Activated T-helper 2 cell treated with anti-CD3 and anti-CD28 coated beads, Interferon-gamma antibody, Interleukin-2, Interleukin-4, amounts not matched to agents 10 μg/mL and 5 μg/mL and 100 μg/mL, durations not matched to agents 14 hours and 24 hours and 36 hours (primary cell): ENCODE data around the gene PANX1. TPM values are rescaled to one million over a fixed set of nuclear protein-coding genes. Genes with fewer than 3 reads are reported as not detected.
A peak's percentile ranks its signal among the peaks of the same experiment; 100 is the strongest.
"Not testable (repeated sequence)": the region's sequence is repeated elsewhere in the genome, so short reads cannot be mapped to it uniquely, and the experiment has no call there.

Experiments
- DNase-seq: peaks from one replicate; pipeline ENCODE4 v3.0.0; 2021; ENCODE audit warnings: low spot score
- H3K27ac Mint-ChIP-seq: one replicate; pipeline ENCODE4 v1.8.0; 2021; ENCODE audit warnings: mixed read lengths
- H3K27me3 Mint-ChIP-seq: one replicate; pipeline ENCODE4 v1.8.0; 2021; ENCODE audit warnings: low read depth, mixed read lengths
- H3K36me3 Mint-ChIP-seq: one replicate; pipeline ENCODE4 v1.8.0; 2021; ENCODE audit warnings: low read depth, mixed read lengths
- H3K4me1 Mint-ChIP-seq: one replicate; pipeline ENCODE4 v1.8.0; 2021; ENCODE audit warnings: low read depth, mixed read lengths
- H3K4me3 Mint-ChIP-seq: one replicate; pipeline ENCODE4 v1.8.0; 2021; ENCODE audit warnings: low read depth, mild to moderate bottlenecking, moderate library complexity, mixed read lengths
- H3K9me3 Mint-ChIP-seq: one replicate; pipeline ENCODE4 v1.8.0; 2021; ENCODE audit warnings: mixed read lengths
- intact Hi-C: fragments of 100-400 bp; cut with micrococcal nuclease; formaldehyde crosslinking; loops from one replicate; pipeline ENCODE4 v1.15.1; 2023
- total RNA-seq: library from RNA; stranded (reverse); gene quantifications from 2 replicates; pipeline ENCODE4 v1.2.3, GENCODE V29; 2022

The PANX1 gene
- total RNA-seq, 1 donor from 2014 or later = 20.0 TPM

- no peaks in the 10 kb centered on the region for H3K36me3 Mint-ChIP-seq
- DNase-seq = no peak
- H3K4me3 Mint-ChIP-seq = no peak overlapping the region
- H3K9me3 Mint-ChIP-seq = no peaks in the 10 kb centered on the region
- no peak overlapping the region for H3K27ac Mint-ChIP-seq
- H3K27me3 Mint-ChIP-seq = peaks cover 8% of the 10 kb centered on the region
- no peaks in the 10 kb centered on the region for H3K4me1 Mint-ChIP-seq
- intact Hi-C loops = no loop called here
Observed at GRCh38 chr11:94112206-94112953, 16.3 kb upstream of the PANX1 start.

- Mint-ChIP-seq H3K4me1 (no peaks in the 10 kb centered on the region), H3K9me3 (no peaks in the 10 kb centered on the region), H3K27ac (no peak overlapping the region), H3K27me3 (peaks cover 7% of the 10 kb centered on the region), H3K4me3 (no peak overlapping the region), H3K36me3 (no peaks in the 10 kb centered on the region)
- DNase-seq = no peak
- intact Hi-C loops = no loop called here
Observed at GRCh38 chr11:94117197-94117574, 11.5 kb upstream of the PANX1 start.

GRCh38 chr11:94117871-94118270 is 10.8 kb upstream of the PANX1 start:
- no peaks in the 10 kb centered on the region for H3K9me3 Mint-ChIP-seq
- H3K4me3 Mint-ChIP-seq = no peak overlapping the region
- no peak overlapping the region for H3K27ac Mint-ChIP-seq
- no peaks in the 10 kb centered on the region for H3K4me1 Mint-ChIP-seq
- DNase-seq = no peak
- intact Hi-C loops = no loop called here
- no peaks in the 10 kb centered on the region for H3K36me3 Mint-ChIP-seq
- H3K27me3 Mint-ChIP-seq = peaks cover 3% of the 10 kb centered on the region

GRCh38 chr11:94119676-94120075 is 9.0 kb upstream of the PANX1 start:
- H3K4me3 Mint-ChIP-seq, intact Hi-C loops, DNase-seq, H3K4me1 Mint-ChIP-seq, H3K9me3 Mint-ChIP-seq, H3K36me3 Mint-ChIP-seq, H3K27ac Mint-ChIP-seq, H3K27me3 Mint-ChIP-seq: not testable (repeated sequence)

GRCh38 chr11:94120516-94120915 is 8.1 kb upstream of the PANX1 start:
- H3K27ac Mint-ChIP-seq, DNase-seq, H3K27me3 Mint-ChIP-seq, H3K9me3 Mint-ChIP-seq, intact Hi-C loops, H3K4me3 Mint-ChIP-seq, H3K36me3 Mint-ChIP-seq, H3K4me1 Mint-ChIP-seq: not testable (repeated sequence)

- Mint-ChIP-seq H3K4me1 (no peaks in the 10 kb centered on the region), H3K27me3 (no peaks in the 10 kb centered on the region), H3K27ac (no peak overlapping the region), H3K9me3 (no peaks in the 10 kb centered on the region), H3K4me3 (no peak overlapping the region), H3K36me3 (no peaks in the 10 kb centered on the region)
- intact Hi-C loops = no loop called here
- DNase-seq = no peak
Observed at GRCh38 chr11:94120946-94121345, 7.7 kb upstream of the PANX1 start.

- intact Hi-C loops = loop anchor here (5.0 kb wide), 4 partner anchors 347 to 1662 kb away; partner anchors contain the start of genes FAM76B, FUT4 and SLC36A4
- H3K4me1 Mint-ChIP-seq = peaks cover 16% of the 10 kb centered on the region
Observed at GRCh38 chr11:94125407-94126115, 3.1 kb upstream of the PANX1 start.

GRCh38 chr11:94127638-94128037 is 1.0 kb upstream of the PANX1 start:
- peak overlapping the region; percentile 84 for H3K27ac Mint-ChIP-seq
- DNase-seq = no peak
- H3K27me3 Mint-ChIP-seq = no peaks in the 10 kb centered on the region
- intact Hi-C loops = loop anchor here (1.0 to 5.0 kb wide), 7 partner anchors 20 to 1660 kb away; partner anchors contain the start of genes ANKRD49, C11orf54, FAM76B and FUT4
- H3K9me3 Mint-ChIP-seq = no peaks in the 10 kb centered on the region
- no peaks in the 10 kb centered on the region for H3K36me3 Mint-ChIP-seq
- peak overlapping the region; percentile 87 for H3K4me3 Mint-ChIP-seq
- peaks cover 16% of the 10 kb centered on the region for H3K4me1 Mint-ChIP-seq

More at GRCh38 chr11:94125407-94126115, 3.1 kb upstream of the PANX1 start:
- no peak for DNase-seq
- no peaks in the 10 kb centered on the region for H3K36me3 Mint-ChIP-seq
- no peaks in the 10 kb centered on the region for H3K27me3 Mint-ChIP-seq
- H3K4me3 Mint-ChIP-seq = no peak overlapping the region
- H3K9me3 Mint-ChIP-seq = no peaks in the 10 kb centered on the region
- H3K27ac Mint-ChIP-seq = no peak overlapping the region

- Mint-ChIP-seq H3K27ac (peak overlapping the region; percentile 84), H3K27me3 (no peaks in the 10 kb centered on the region), H3K4me1 (peaks cover 18% of the 10 kb centered on the region), H3K9me3 (no peaks in the 10 kb centered on the region), H3K4me3 (peak overlapping the region; percentile 87), H3K36me3 (no peaks in the 10 kb centered on the region)
- no peak for DNase-seq
- intact Hi-C loops = loop anchor here (1.0 to 5.0 kb wide), 7 partner anchors 19 to 1659 kb away; partner anchors contain the start of genes ANKRD49, C11orf54, FAM76B and FUT4
Observed at GRCh38 chr11:94128291-94128745, 323 bp upstream of the PANX1 start.

GRCh38 chr11:94129512-94130297 is 1.1 kb downstream of the PANX1 start:
- intact Hi-C loops = loop anchor here (1.0 to 10.0 kb wide), 11 partner anchors 23 to 1658 kb away; partner anchors contain the start of genes ANKRD49, C11orf54, CWC15 and FAM76B

GRCh38 chr11:94130298-94131046 is 1.8 kb downstream of the PANX1 start:
- Mint-ChIP-seq H3K27me3 (no peaks in the 10 kb centered on the region), H3K4me1 (peaks cover 38% of the 10 kb centered on the region)

More at GRCh38 chr11:94129512-94130297, 1.1 kb downstream of the PANX1 start:
- no peak for DNase-seq
- Mint-ChIP-seq H3K36me3 (no peaks in the 10 kb centered on the region), H3K4me3 (no peak overlapping the region), H3K9me3 (no peaks in the 10 kb centered on the region), H3K27me3 (no peaks in the 10 kb centered on the region), H3K27ac (no peak overlapping the region), H3K4me1 (peaks cover 30% of the 10 kb centered on the region)

More at GRCh38 chr11:94130298-94131046, 1.8 kb downstream of the PANX1 start:
- Mint-ChIP-seq H3K4me3 (no peak overlapping the region), H3K27ac (no peak overlapping the region), H3K9me3 (no peaks in the 10 kb centered on the region), H3K36me3 (no peaks in the 10 kb centered on the region)
- no peak for DNase-seq
- intact Hi-C loops = loop anchor here (10.0 kb wide), 4 partner anchors 346 to 964 kb away; partner anchors contain the start of genes CWC15, KDM4D and MED17
